Sciatic nerve (tissue), 2 donors: ENCODE results near the gene EGFR. TPM values are rescaled to one million over a fixed set of nuclear protein-coding genes. Genes with fewer than 3 reads are reported as not detected.
A peak's percentile ranks its signal among the peaks of the same experiment; 100 is the strongest.

Experiments used
- ATAC-seq: fragments of 200-7000 bp; cut with Tn5 transposase; one replicate; pipeline ENCODE4 v1.9.1; 2020; ENCODE audit warnings: mild to moderate bottlenecking, moderate library complexity
- DNase-seq: peaks from one replicate; pipeline ENCODE4 v3.0.0-alpha.2; 2020; ENCODE audit warnings: low spot score
- intact Hi-C: fragments of 100-400 bp; cut with DNase I; formaldehyde crosslinking; loops from one replicate; pipeline ENCODE4 v1.14.2; 2022
- total RNA-seq: library from RNA; stranded (reverse); fragmentation: NEBNext Ultra II Directional; extraction: Animal tissue kit (Norgen Biotek cat#: 25700); gene quantifications from one replicate; pipeline ENCODE4 v1.2.1, GENCODE V29; 2021
- donor health status: DM: no; HTN: no; CAD: no.
- donor health status: DM: no; HTN: no; CAD: no.

The EGFR gene
- total RNA-seq, 1 donor from 2014 or later = 125 TPM

DNA sequence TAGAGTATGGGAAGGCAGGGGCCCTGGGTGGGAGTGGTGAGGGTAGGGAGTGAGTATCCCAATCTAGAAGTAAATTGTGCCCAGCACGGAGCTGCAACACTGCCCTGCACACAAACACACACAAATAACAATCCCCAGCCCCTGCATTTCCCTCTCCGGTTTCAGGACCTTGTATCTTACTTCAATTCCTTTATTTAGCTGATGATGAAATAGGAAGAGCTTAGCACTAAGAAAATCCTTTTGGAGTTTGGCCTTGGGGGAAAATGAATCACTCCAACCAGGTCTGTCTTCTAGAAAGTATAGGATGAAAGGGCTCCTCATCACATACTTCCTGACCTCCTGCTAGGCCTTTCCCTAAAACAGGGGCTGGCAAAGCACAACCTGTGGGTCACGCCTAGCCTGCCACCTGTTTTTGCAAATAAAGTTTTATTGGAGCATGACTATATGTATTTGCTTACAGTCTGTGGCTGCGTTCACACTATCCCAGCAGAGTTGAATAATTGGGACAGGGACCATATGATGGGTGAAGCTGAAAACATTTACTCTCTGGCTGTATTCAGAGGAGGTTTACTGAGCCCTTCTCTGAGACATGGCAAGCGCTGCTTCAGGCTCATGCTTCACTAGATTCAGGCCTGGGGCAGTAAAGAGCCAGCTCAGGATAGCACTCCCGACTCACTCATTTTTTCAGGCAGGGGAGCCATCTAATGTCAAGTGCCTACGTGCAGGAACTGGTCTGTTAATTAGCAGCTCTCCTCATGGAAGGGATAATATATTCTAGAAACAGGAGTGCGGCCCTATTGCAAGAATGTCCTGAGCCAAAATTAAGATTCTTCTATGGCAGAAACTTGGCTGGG lies 111.0 kb downstream of the EGFR start:
- intact Hi-C loops = no loop called here
- DNase-seq (no peak), ATAC-seq (no peak)

DNA sequence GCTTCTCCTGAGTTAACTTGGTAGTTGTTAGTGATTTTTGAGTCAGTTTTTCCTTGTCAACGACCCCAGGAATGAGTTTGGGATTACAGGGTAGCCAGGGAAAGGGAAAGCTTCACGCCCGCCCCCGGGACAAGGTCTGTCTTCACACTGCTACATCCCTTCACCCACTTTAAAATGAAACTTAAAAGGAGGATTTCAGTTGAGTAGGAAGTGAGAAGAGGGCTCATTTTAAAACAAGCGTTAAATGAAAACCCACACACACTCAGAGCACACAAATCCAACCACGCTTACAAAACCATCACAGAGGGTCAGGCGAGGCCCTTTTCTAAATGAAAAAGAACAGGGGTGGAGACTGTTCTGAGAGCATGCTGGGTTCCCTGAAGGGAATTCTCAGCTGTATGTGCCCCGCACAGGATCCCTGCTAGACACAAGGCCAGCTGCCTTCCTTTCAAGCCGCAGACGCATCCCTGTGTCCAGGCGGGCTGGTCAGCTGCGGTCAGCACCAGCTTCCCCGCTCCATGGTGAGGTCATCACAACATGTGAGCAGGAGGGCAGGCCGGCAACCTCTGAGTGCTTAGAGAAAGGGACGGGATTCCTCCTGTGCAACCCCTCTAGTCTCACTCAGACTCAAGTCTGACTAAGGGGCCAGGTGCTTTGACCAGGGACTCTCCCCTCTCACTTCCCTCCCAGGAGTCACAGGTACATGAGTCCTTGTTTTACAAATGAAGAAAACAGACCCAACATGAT lies 111.8 kb downstream of the EGFR start:
- ATAC-seq (peak; percentile 76), DNase-seq (peak; percentile 77)
- intact Hi-C loops = no loop called here

DNA sequence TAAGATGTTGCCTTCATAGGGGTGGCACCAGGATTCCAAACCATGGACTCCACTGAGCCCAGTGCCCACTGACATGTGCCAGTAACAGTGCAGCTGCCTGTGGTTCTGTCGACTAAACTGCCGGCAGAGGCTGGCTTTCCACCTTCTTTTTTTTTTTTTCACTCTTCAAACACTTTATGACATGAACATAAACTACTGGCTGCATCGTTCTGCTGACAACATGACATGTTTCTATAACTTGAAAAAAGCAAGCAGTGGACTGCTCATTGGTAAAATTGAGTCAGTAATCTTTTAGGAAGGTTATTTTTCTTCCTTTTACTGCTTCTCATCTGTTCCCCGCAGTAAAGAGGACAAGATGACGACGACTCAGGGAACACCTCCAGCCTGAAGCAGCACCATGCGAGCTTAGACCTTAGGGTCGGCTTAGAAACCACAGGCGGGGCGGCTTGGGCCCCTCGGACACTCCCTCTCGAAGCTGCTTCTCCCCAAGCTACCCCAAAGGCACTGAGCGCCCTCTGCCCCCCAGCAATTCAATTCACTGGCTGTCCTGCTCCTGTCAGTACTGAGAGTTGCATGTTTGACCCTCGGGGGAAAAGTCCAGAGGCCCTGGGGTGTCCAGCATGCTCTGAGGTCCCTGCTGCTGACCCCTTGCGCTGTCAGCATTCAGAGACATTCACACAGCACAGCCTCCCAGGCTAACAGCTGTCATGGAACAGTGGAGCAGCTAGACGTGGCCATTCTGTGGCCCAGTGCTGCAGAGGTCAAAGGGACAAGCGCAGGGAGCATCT lies 112.5 kb downstream of the EGFR start:
- intact Hi-C loops = no loop called here
- ATAC-seq = no peak
- DNase-seq = no peak

DNA sequence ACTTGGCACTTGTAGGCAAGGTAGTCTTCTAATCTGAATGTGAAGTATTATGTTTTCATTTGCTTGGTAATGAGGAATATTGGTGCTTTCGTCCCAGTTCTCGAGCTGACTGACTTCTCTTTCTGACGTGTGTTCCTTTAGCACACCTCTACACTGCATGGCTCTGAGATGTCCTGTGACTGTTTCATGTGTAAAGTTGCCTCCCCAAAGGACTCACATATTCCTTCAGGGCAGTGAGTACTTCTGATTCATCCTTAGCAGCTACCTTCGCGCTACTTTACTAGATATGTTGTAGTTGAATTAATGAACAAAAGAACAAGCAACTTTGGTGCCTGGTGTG lies 113.7 kb downstream of the EGFR start:
- intact Hi-C loops = no loop called here
- ATAC-seq (peak; percentile 1), DNase-seq (no peak)

DNA sequence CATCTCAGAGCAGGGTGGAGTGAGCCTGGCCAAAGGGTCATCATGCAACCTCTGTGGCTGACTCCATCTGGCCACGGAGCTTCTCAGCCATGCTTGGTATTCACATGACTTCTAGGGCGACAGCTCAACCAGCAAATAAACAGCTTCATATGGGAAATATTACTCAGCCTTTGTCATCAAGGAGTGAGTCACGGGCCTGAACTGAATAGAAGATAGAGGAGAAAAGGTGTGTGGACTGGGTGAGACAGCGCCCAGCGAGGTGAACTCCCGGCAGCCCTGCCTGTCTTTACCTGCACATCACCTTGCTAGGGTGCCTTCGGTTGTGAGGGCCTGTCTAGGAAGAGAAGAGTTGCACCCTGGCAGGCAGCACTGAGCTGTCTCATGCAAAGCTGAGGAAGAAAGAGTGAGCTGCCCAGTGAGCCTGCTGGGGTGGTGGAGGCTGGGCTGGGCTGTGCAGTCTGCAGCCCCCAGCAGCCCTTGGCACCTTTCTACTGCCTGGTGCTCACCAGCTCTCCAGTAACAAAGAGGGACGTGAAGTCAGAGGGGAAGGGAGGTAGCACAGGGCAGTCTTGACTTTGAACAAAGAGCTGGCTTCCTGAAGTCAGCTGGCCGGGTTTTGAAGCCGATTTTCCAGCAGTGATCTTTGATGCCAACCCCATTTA lies 114.2 kb downstream of the EGFR start:
- DNase-seq = no peak
- intact Hi-C loops = no loop called here
- ATAC-seq = peak; percentile 62

DNA sequence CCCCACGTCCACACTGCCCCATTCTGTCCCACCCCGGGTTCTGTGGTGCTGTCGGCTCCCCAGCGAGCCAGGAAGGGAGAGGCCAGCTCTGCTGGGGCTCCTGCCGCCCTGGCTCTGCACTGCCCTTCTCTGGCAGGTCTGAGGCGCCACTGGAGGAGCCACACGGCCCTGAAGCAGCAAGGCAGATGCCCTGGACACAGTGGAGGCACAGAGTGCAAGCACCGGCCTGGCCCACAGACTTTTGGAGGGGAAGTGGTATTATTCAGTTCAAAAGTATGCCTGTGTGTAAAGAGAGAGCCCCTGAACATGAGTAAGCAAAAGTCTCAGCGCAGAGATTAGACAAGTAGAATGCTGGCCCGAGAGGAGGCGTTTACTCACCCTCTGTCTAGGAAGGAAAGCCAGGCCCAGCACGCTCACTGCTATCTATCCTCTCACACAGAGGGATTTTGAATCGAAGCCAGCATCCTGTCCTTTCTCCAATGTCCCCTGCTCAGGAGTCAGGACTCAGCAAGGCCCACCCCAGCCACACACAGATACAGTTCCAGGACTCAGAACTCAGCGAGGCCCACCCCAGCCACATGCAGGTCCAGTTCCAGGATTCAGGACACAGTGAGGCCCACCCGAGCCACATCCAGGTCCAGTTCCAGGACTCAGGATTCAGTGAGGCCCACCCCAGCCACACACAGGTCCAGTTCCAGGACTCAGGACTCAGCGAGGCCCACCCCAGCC lies 115.0 kb downstream of the EGFR start:
- peak; percentile 20 for ATAC-seq
- DNase-seq = no peak
- intact Hi-C loops = no loop called here

DNA sequence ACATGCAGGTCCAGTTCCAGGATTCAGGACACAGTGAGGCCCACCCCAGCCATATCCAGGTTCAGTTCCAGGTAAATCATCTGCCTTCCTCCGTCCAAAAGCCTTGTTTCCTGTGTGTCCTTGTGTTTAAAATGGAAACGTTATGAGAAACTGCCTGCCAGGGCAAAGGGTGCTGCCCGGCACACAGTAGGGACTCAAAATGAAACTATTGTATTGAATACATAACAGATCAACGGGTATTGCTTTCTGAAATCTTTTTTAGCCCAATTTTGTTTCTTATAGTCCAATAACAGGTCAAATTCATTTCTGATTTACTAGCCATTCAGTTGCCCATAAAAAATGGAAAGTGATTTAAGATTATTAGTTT lies 115.5 kb downstream of the EGFR start:
- ATAC-seq (no peak), DNase-seq (no peak)
- intact Hi-C loops = no loop called here

DNA sequence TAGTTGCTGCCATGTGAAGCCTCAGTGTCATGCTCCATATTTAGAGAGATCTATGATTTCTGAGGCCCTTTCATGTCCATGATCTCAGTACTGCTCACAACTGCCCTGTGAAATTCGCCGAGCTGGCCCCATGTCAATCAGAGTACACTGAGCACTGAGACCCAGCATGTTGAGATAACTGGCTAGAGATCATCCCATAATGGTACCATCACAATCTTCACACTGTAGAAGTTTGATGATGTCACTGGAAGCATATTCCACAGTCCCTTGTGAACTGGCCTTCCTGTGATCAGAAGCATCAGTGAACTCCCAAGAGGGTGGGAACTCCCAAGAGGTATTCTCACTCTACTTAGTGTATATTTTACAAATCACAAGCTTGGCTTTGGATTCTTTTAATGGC lies 116.0 kb downstream of the EGFR start:
- ATAC-seq (no peak), DNase-seq (no peak)
- intact Hi-C loops = no loop called here

DNA sequence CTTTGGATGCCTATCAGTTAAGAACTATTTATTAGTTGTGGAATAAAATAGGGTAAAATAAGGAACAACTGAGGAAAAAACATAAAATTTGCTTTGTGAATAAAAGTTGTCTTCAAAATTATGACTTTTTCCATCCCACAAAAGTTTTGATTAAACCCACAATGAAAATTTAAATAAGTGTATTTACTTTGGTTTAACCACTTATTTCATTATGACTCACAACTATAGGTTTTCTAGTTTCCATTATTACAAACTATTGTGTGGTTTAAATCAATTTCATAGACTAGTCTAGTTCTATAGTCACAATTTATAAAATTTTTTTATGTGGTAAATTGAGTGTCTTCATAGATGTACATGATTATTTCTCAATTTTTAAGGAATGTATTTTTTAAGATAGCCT lies 116.6 kb downstream of the EGFR start:
- intact Hi-C loops = no loop called here
- DNase-seq (no peak), ATAC-seq (no peak)

DNA sequence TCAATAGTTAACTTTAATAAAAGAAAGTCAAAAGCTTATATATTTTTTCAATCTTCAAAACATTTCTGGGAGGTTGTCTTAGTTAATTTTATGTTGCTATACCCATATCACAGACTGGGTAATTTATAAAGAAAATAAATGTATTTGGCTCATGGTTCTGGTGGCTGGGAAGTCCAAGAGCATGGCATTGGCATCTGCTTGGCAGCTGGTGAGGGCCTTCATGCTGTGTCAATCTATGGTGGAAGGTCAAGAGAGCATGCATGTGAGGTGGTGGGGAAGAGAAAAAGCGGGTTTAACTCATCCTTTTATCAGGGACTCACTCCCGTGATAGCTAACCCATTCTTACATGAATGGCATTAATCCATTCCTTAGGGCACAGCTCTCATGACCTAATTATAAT lies 119.8 kb downstream of the EGFR start:
- DNase-seq (no peak), ATAC-seq (no peak)
- intact Hi-C loops = no loop called here

DNA sequence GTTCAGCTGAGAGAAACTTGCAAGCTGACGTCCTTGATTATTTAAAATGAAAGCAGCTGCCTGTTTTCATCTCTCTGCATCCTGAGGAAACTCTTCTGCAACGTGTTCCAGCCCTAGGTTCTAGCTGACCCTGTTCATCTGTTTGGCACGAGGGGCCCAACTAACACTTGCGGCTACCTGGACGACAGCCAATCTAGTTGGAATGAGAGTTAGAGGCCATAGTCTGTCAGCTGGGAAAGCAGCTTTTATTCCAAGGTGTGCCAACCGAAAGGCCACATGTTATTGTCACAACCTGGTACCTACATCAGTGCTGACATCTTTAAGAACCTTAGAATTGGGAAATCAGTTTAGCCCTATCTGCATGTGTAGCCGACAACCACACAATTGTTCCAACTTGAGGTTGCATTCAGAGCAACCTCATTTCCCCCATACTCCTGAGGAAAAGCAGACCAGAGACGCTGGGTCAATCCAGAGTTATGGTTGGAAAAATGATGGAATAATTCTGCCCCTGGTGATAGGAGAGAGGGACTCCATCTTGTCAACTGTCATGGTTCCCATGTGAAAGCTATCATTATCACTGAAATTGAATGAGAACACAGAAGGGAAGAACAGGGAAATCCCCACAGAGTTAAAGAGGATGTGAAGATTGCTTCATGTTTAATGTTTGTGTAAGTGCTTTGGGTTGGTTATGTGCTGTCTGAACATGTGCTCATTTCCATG lies 121.6 kb downstream of the EGFR start:
- ATAC-seq (peak; percentile 89), DNase-seq (peak; percentile 60)
- intact Hi-C loops = no loop called here

DNA sequence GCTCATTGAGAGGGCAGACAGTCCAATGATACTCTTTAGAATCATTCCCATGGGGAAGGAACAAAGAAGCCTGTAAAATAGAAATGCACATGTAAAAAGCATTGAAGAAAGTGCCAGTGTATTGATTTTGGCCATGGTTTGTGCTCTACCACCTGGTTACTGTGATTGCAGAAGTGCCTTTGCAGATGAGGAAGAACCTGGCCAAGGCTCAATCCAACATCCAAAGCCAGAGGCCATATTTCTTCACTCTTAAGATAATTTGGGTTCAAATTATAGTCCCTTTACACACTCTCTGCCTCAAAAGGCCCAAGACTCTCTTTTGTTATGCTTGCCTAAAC lies 122.1 kb downstream of the EGFR start:
- DNase-seq = no peak
- ATAC-seq = peak; percentile 37

DNA sequence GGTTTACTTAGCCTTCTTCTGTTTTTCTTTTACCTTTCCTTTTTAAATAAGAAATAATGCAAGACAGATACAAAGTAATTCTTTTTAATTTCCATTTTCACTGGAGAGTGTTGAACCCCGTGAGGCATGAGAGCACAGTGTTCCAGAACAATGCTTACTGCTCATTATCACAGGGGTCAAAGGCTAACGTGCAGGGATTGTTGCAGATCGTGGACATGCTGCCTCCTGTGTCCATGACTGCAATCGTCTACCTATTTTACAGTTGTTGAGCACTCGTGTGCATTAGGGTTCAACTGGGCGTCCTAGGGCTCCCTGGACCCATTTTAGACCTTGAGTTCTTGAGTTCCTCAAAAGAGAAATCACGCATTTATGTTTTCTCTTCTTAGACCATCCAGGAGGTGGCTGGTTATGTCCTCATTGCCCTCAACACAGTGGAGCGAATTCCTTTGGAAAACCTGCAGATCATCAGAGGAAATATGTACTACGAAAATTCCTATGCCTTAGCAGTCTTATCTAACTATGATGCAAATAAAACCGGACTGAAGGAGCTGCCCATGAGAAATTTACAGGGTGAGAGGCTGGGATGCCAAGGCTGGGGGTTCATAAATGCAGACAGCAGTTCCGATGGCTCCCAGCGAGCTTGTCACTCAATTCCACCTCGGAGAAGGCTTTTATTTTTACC lies 124.2 kb downstream of the EGFR start:
- no peak for ATAC-seq
- intact Hi-C loops = no loop called here
- no peak for DNase-seq

More for the DNA sequence above, 122.1 kb downstream of the EGFR start:
- intact Hi-C loops = no loop called here

DNA sequence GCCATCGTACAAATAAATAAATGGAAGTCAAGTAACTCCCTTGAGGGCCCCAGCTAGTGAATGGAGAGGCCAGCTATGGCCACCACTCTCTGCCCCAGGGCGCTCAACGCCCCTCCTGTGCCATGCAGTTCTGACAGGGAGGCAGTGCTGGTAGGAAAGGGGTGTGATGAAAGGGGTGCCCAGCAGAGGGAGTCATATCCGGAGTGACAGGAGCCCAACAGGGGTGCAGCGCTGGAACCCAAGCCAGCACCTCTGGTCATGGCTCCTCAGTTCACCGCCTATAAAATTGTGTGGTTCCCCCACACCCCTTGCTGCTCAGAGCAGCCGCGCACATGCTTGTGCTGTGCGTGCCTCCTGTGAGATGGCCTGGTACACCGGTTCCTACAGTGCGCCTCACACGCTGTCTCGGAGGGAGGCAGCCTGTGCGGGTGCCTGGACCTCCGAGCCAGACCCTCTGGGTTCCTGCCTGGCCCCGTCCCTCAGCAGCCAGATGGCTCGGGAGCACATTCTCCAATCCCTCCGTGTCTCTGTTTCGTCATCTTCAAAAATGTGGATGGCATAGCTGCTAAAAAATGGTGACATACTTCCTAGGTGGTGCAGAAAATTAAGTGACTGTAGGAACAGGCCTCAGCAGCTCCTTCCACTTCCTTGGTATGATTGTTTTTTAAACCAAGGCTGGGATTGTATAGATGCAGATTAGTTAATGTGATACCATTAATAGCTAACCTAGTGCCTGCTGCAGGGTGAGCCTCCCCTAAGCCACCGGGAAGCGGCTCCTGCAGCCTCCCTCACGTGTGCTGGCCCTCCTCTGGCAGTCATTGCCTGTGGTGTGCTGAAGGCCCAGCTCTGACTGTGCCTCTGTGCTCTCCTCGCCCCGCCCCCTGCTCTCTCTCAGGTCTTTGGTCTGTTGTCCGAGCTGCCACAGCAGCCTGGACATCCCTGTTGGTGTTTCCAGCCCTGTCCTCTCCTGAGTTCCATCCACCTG lies 125.8 kb downstream of the EGFR start:
- DNase-seq (no peak), ATAC-seq (no peak)

DNA sequence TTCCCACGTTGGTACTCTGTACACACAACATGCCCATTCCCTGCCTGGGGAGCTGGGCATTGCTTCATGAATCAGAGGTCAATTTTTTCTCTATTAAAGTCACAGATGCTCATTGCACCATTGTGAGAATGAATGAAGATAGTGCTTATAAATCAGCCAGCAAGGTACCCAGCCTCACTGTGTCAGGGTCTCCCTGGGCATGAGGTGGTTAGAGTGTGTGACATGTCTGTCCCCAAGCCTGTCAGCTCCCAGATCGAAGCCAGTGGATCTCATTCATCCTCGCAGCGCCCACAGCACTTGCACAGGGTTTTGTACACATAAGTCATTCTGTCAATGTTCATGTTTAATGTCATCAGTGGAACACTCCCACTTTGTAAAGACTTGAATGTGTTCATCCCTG lies 126.8 kb downstream of the EGFR start:
- no peak for DNase-seq
- ATAC-seq = no peak
- intact Hi-C loops = no loop called here

More for the DNA sequence above, 125.8 kb downstream of the EGFR start:
- intact Hi-C loops = no loop called here

DNA sequence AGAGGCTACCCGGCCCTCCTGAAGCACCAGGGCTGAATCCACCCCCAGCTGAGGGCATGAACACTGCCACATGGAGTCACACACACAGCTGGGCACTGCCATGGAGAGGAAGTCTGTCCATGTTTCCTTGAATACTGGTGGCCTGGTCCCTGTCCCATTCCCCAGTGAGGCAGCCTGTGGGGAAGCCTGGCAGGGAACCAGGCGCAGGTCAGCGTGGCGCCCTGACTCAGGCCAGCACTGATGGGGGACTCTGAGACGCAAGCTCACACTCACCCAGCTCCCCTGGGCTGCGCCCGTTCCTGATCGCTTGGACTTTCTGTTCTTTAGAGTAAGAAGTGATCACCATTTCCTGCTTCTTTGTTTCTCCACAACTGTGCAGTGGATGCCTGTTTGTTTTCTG lies 128.3 kb downstream of the EGFR start:
- DNase-seq = no peak
- intact Hi-C loops = no loop called here
- peak; percentile 4 for ATAC-seq

DNA sequence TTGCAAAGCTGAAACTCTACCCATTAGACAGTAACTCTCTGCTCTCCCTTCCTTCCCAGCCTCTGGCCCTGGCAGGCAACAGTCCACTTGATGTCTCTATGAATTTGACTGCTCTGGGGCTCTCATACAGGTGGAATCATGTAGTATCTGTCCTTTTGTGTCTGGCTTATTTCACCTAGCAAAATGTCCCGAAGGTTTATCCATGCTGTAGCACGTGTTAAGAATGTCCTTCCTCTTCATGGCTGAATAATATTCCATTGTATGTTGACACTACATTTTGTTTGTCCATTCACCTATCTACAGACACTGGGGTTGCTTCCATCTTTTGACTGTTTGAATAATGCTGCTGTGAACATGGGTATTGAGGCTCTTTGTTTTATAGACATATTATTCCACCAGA lies 128.9 kb downstream of the EGFR start:
- DNase-seq = no peak
- ATAC-seq = no peak
- intact Hi-C loops = no loop called here
